ENCODE results near the gene MIEN1. TPM values are rescaled to one million over a fixed set of nuclear protein-coding genes. Genes with fewer than 3 reads are reported as not detected.
A peak's percentile ranks its signal among the peaks of the same experiment; 100 is the strongest.

Gene MIEN1
- total and polyA plus RNA-seq, 2 of the 13 experiments (the other 11 are each of a cell fraction or from before 2014, with no cell fraction given) = 40.6 to 56.6 TPM

GRCh38 chr17:39740357-39741111, 10.2 kb upstream of the MIEN1 start (continued):
- TF ChIP-seq, protein P1, sequence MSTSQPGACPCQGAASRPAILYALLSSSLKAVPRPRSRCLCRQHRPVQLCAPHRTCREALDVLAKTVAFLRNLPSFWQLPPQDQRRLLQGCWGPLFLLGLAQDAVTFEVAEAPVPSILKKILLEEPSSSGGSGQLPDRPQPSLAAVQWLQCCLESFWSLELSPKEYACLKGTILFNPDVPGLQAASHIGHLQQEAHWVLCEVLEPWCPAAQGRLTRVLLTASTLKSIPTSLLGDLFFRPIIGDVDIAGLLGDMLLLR (CRISPR knock-in tag; IDR thresholded peaks at IDR 0.05) = 0 out of 2 replicates have a peak, but pooled peaks have one; percentile 10
- TF ChIP-seq SMYD3 (CRISPR knock-in tag; IDR thresholded peaks at IDR 0.05) = no peak
- peak; percentile 17 for TF ChIP-seq RBM39 (IDR thresholded peaks at IDR 0.05; ENCODE audit: low read depth, low read length, poor library complexity, severe bottlenecking)
- no peak for TF ChIP-seq ZSCAN12 (CRISPR knock-in tag; IDR thresholded peaks at IDR 0.05)
- no peak for TF ChIP-seq ZNF383 (CRISPR knock-in tag; IDR thresholded peaks at IDR 0.05; ENCODE audit: borderline replicate concordance)
- TF ChIP-seq ZNF83 (CRISPR knock-in tag; IDR thresholded peaks at IDR 0.05; ENCODE audit: borderline replicate concordance) = no peak
- no peak for TF ChIP-seq ZNF672 (CRISPR knock-in tag; IDR thresholded peaks at IDR 0.05)
- no peak for TF ChIP-seq SMAD1 (CRISPR knock-in tag; IDR thresholded peaks at IDR 0.05; ENCODE audit: borderline replicate concordance, low read depth)
- TF ChIP-seq ARID4A (CRISPR knock-in tag; IDR thresholded peaks at IDR 0.05; ENCODE audit: borderline replicate concordance) = peak; percentile 51; the same call in 1 of the 2 replicates
- no peak for TF ChIP-seq SMARCE1 (IDR thresholded peaks at IDR 0.05; ENCODE audit: borderline replicate concordance)
- TF ChIP-seq ZNF816 (CRISPR knock-in tag; IDR thresholded peaks at IDR 0.05; ENCODE audit: borderline replicate concordance) = no peak
- TF ChIP-seq FOSL2 (CRISPR knock-in tag; IDR thresholded peaks at IDR 0.05) = peak; percentile 86
- TF ChIP-seq SIN3B (IDR thresholded peaks at IDR 0.05; ENCODE audit: low read length) = no peak
- TF ChIP-seq SUZ12 (IDR thresholded peaks at IDR 0.05; ENCODE audit: low read depth, low read length) = no peak
- TF ChIP-seq, protein P2, sequence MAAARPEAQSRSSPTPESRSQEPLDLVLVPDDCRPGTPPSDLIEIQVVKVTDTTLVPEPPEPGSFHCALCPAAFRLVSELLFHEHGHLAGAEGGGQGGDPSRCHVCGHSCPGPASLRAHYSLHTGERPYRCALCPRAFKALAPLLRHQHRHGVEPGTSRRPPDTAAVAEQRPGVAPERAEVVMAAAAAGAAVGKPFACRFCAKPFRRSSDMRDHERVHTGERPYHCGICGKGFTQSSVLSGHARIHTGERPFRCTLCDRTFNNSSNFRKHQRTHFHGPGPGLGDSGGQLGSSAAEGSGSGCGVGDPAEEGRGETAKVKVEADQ (CRISPR knock-in tag; IDR thresholded peaks at IDR 0.05; ENCODE audit: borderline replicate concordance) = no peak
- 0 out of 2 replicates have a peak, but pooled peaks have one; percentile 54 for TF ChIP-seq ZNF138 (CRISPR knock-in tag; IDR thresholded peaks at IDR 0.05; ENCODE audit: low read depth)
- no peak for TF ChIP-seq CREBL2 (CRISPR knock-in tag; IDR thresholded peaks at IDR 0.05; ENCODE audit: borderline replicate concordance)
- TF ChIP-seq CENPX (CRISPR knock-in tag; IDR thresholded peaks at IDR 0.05) = no peak
- TF ChIP-seq ZNF44 (CRISPR knock-in tag; IDR thresholded peaks at IDR 0.05) = no peak
- TF ChIP-seq ZNF773 (CRISPR knock-in tag; IDR thresholded peaks at IDR 0.05; ENCODE audit: borderline replicate concordance) = no peak
- peak; percentile 88; the same call in 1 of the 2 replicates for TF ChIP-seq ZNF788 (CRISPR knock-in tag; IDR thresholded peaks at IDR 0.05; ENCODE audit: borderline replicate concordance)
- no peak for TF ChIP-seq FOXM1 (CRISPR knock-in tag; IDR thresholded peaks at IDR 0.05)
- TF ChIP-seq KDM5A (IDR thresholded peaks at IDR 0.05; ENCODE audit: borderline replicate concordance, low read length) = no peak
- no peak for TF ChIP-seq ZBTB38 (CRISPR knock-in tag; IDR thresholded peaks at IDR 0.05)
- no peak for TF ChIP-seq ZNF235 (CRISPR knock-in tag; IDR thresholded peaks at IDR 0.05; ENCODE audit: borderline replicate concordance)
- TF ChIP-seq IKZF1 (IDR thresholded peaks at IDR 0.05) = no peak

All from HepG2 (cell line).